Mammary epithelial cell (primary cell): Measurements from ENCODE around the gene TBC1D1.

Experiments
- CTCF ChIP-seq, 2 donors: IDR thresholded peaks in 1 of 2; conservative IDR thresholded peaks in 1 of 2; 2 replicates each; pipeline ENCODE4 v1.5.1; 2011 to 2012; ENCODE audit warnings: inconsistent platforms in 2 of 2, low read length in 2 of 2, mild to moderate bottlenecking in 2 of 2, control low read depth in 1 of 2, low read depth in 1 of 2; ENCODE audit not compliant: insufficient read depth in 1 of 2; ENCODE audit errors: extremely low read depth in 1 of 2
- EZH2 ChIP-seq: IDR thresholded peaks from 2 replicates; pipeline ENCODE4 v1.6.1; 2012; ENCODE audit warnings: low read length, inconsistent platforms, borderline replicate concordance

GRCh38 chr4:38045289-38045988 is 154.6 kb downstream of the TBC1D1 start:
- TF ChIP-seq CTCF (conservative IDR thresholded peaks at IDR 0.05 in 1 of 2, IDR thresholded peaks at IDR 0.05 in 1 of 2; ENCODE audit: extremely low read depth in 1 of 2, insufficient read depth in 1 of 2, low read depth in 1 of 2, low read length in 2 of 2) (no peak), EZH2 (no peak)
